Measurements from ENCODE around the gene CIC.

GRCh38 chr19:42230571-42230970 lies 38.5 kb upstream of the CIC start:
- TF ChIP-seq CTCF (IDR thresholded peaks at IDR 0.05), result no peak
- TF ChIP-seq POLR2A (IDR thresholded peaks at IDR 0.05), result no peak

Data from lower leg skin (tissue), 3 donors.